A549 (cell line): ENCODE results near the gene QRICH2. TPM values are rescaled to one million over a fixed set of nuclear protein-coding genes. Genes with fewer than 3 reads are reported as not detected.

Source experiments
- ATAC-seq, 2 experiments: fragments of 200-7000 bp in 1 of 2; fragments of >200 bp in 1 of 2; cut with Nextera tagmentation in 1 of 2; cut with Tn5 transposase in 1 of 2; 3 replicates each; pipeline versions ENCODE4 v1.8.0 to v1.9.1; 2018 to 2020; ENCODE audit warnings: mild to moderate bottlenecking in 1 of 2, moderate library complexity in 1 of 2
- CTCF ChIA-PET: fragments of 300-600 bp; sonication (Branson Sonifier 250); formaldehyde crosslinking; extraction: SDS; loops from one replicate; lab custom pipeline; 2021; ENCODE audit warnings: antibody characterized with exemption, inconsistent platforms; lab: Yijun Ruan, JAX
- POLR2A ChIA-PET: fragments of 350-600 bp; formaldehyde crosslinking; extraction: SDS; loops from one replicate; lab custom pipeline; 2021; ENCODE audit warnings: antibody characterized with exemption, inconsistent platforms; lab: Yijun Ruan, JAX
- DNase-seq, 2 experiments: peaks; one replicate each; pipeline versions ENCODE4 v3.0.0 to v3.0.0-alpha.2; 2011 to 2016; ENCODE audit warnings: low read depth in 1 of 2, low spot score in 1 of 2
- FAIRE-seq: peaks from 2 replicates; lab custom pipeline; 2011; peaks lifted over from hg19 to GRCh38; lab: Jason Lieb, UNC
- H3K27ac ChIP-seq, 2 experiments: fragments of >200 bp; sonication (Bioruptor Twin); formaldehyde crosslinking; 3 replicates each; pipeline ENCODE4 v1.5.1; 2016 to 2017
- H3K4me1 ChIP-seq: fragments of >200 bp; sonication (Bioruptor Twin); formaldehyde crosslinking; 3 replicates; pipeline ENCODE4 v1.6.1; 2016
- H3K4me2 ChIP-seq: fragments of >200 bp; sonication (Bioruptor Twin); formaldehyde crosslinking; 3 replicates; pipeline ENCODE4 v1.6.1; 2016
- H3K4me3 ChIP-seq: fragments of >200 bp; sonication (Bioruptor Twin); formaldehyde crosslinking; 3 replicates; pipeline ENCODE4 v1.5.1; 2016
- H3K9me3 ChIP-seq: fragments of >200 bp; sonication (Bioruptor Twin); formaldehyde crosslinking; 3 replicates; pipeline ENCODE4 v1.6.1; 2016
- BHLHE40 ChIP-seq: IDR thresholded peaks from 2 replicates; pipeline ENCODE4 v1.6.1; 2012; ENCODE audit warnings: low read depth, low read length, inconsistent platforms
- CBX2 ChIP-seq: fragments of 200-600 bp; sonication (generic); IDR thresholded peaks from 2 replicates; pipeline ENCODE4 v1.6.1; 2016; ENCODE audit warnings: low read depth, mild to moderate bottlenecking, borderline replicate concordance
- CBX8 ChIP-seq: fragments of 200-600 bp; sonication (generic); IDR thresholded peaks from 2 replicates; pipeline ENCODE4 v1.6.1; 2016
- CEBPB ChIP-seq, 2 experiments: fragments of >200 bp in 1 of 2; sonication (Bioruptor Twin) in 1 of 2; formaldehyde crosslinking in 1 of 2; IDR thresholded peaks; 2 replicates each; pipeline ENCODE4 v1.6.1; 2012 to 2016
- CHD4 ChIP-seq: fragments of 200-600 bp; sonication (generic); IDR thresholded peaks from 2 replicates; pipeline ENCODE4 v1.6.1; 2016; ENCODE audit warnings: antibody characterized with exemption, mild to moderate bottlenecking, borderline replicate concordance
- EHF ChIP-seq: fragments of 250-450 bp; sonication (Bioruptor Pico); IDR thresholded peaks from 2 replicates; pipeline ENCODE4 v1.5.0; 2020; ENCODE audit warnings: mild to moderate bottlenecking
- FOSB ChIP-seq: fragments of 250-450 bp; sonication (Bioruptor Pico); IDR thresholded peaks from 2 replicates; pipeline ENCODE4 v1.5.0; 2020; ENCODE audit warnings: mild to moderate bottlenecking, moderate library complexity
- FOXS1 ChIP-seq: fragments of 250-450 bp; sonication (Bioruptor Pico); IDR thresholded peaks from 2 replicates; pipeline ENCODE4 v1.5.0; 2020; ENCODE audit warnings: mild to moderate bottlenecking, moderate library complexity
- GATA3 ChIP-seq: IDR thresholded peaks from 2 replicates; pipeline ENCODE4 v1.6.1; 2012; ENCODE audit warnings: borderline replicate concordance
- HEYL ChIP-seq: fragments of 250-450 bp; sonication (Bioruptor Pico); IDR thresholded peaks from 2 replicates; pipeline ENCODE4 v1.8.0; 2021; ENCODE audit warnings: mild to moderate bottlenecking, moderate library complexity
- HOXB5 ChIP-seq: fragments of 250-450 bp; sonication (Bioruptor Pico); IDR thresholded peaks from 2 replicates; pipeline ENCODE4 v1.5.0; 2020; ENCODE audit warnings: mild to moderate bottlenecking, moderate library complexity
- JUN ChIP-seq, 2 experiments: fragments of >200 bp; sonication (Bioruptor Twin); formaldehyde crosslinking; IDR thresholded peaks; 2 replicates in 1 of 2; 3 replicates in 1 of 2; pipeline ENCODE4 v1.6.1; 2016 to 2017
- JUNB ChIP-seq: fragments of >200 bp; sonication (Bioruptor Twin); formaldehyde crosslinking; IDR thresholded peaks from 2 replicates; pipeline ENCODE4 v1.6.1; 2016
- MYC ChIP-seq: IDR thresholded peaks from 2 replicates; pipeline ENCODE4 v1.6.1; 2012; ENCODE audit warnings: mild to moderate bottlenecking, inconsistent platforms, low read length, improper control_type of control experiment, borderline replicate concordance
- NPAS2 ChIP-seq: fragments of 250-450 bp; sonication (Bioruptor Pico); IDR thresholded peaks from 2 replicates; pipeline ENCODE4 v1.8.0; 2022; ENCODE audit warnings: mild to moderate bottlenecking, moderate library complexity, borderline replicate concordance
- NR3C1 ChIP-seq: fragments of >200 bp; sonication (Bioruptor Twin); formaldehyde crosslinking; IDR thresholded peaks from 3 replicates; pipeline ENCODE4 v1.6.1; 2017
- PHF8 ChIP-seq: fragments of 200-600 bp; sonication (generic); IDR thresholded peaks from 2 replicates; pipeline ENCODE4 v1.6.1; 2016; ENCODE audit warnings: low read depth, mild to moderate bottlenecking, antibody characterized with exemption, moderate library complexity, borderline replicate concordance
- RAD21 ChIP-seq, 2 experiments: fragments of >200 bp in 1 of 2; sonication (Bioruptor Twin) in 1 of 2; formaldehyde crosslinking in 1 of 2; IDR thresholded peaks in 1 of 2; conservative IDR thresholded peaks in 1 of 2; 2 replicates in 1 of 2; 3 replicates in 1 of 2; pipeline ENCODE4 v1.6.1; 2012 to 2018; ENCODE audit warnings: inconsistent platforms in 1 of 2
- SREBF2 ChIP-seq: fragments of 450-650 bp; IDR thresholded peaks from 2 replicates; pipeline ENCODE4 v1.6.1; 2014; ENCODE audit warnings: mild to moderate bottlenecking, moderate library complexity
- ZSCAN20 ChIP-seq: fragments of 250-450 bp; sonication (Bioruptor Pico); IDR thresholded peaks from 2 replicates; pipeline ENCODE4 v1.8.0; 2022; ENCODE audit warnings: mild to moderate bottlenecking, moderate library complexity
- WGBS: methylation state at CpG from one replicate; pipeline ENCODE4 v1.1.6; 2017; ENCODE audit errors: missing lambda C conversion rate; 5-methylcytosine and 5-hydroxymethylcytosine counted together
- polyA minus RNA-seq: library from RNA; depleted of rRNA, polyadenylated mRNA; stranded (reverse); fragments of >200 nt; gene quantifications from 2 replicates; pipeline ENCODE4 v1.2.3, GENCODE V29; 2011; rRNA and poly(A)+ RNA removed
- polyA plus RNA-seq, 4 experiments: library from polyadenylated mRNA; depleted of rRNA in 3 of 4; stranded (reverse); fragments of >200 nt; fragmentation: RNase III in 1 of 4; extraction: RNeasy Plus Mini Kit Qiagen cat#74134 plus additional on column Dnase treatment in 1 of 4; gene quantifications; 2 replicates in 3 of 4; 3 replicates in 1 of 4; pipeline ENCODE4 v1.2.3, GENCODE V29; 2011 to 2017
- TF ChIP-seq, protein P1 (sequence below): fragments of 200-600 bp; sonication (generic); IDR thresholded peaks from 2 replicates; pipeline ENCODE4 v1.6.1; 2016; ENCODE audit warnings: antibody characterized with exemption, mild to moderate bottlenecking, moderate library complexity
- TF ChIP-seq, protein P2 (sequence below): IDR thresholded peaks from 2 replicates; pipeline ENCODE4 v1.6.1; 2012; ENCODE audit warnings: low read depth, borderline replicate concordance

Gene QRICH2, protein sequence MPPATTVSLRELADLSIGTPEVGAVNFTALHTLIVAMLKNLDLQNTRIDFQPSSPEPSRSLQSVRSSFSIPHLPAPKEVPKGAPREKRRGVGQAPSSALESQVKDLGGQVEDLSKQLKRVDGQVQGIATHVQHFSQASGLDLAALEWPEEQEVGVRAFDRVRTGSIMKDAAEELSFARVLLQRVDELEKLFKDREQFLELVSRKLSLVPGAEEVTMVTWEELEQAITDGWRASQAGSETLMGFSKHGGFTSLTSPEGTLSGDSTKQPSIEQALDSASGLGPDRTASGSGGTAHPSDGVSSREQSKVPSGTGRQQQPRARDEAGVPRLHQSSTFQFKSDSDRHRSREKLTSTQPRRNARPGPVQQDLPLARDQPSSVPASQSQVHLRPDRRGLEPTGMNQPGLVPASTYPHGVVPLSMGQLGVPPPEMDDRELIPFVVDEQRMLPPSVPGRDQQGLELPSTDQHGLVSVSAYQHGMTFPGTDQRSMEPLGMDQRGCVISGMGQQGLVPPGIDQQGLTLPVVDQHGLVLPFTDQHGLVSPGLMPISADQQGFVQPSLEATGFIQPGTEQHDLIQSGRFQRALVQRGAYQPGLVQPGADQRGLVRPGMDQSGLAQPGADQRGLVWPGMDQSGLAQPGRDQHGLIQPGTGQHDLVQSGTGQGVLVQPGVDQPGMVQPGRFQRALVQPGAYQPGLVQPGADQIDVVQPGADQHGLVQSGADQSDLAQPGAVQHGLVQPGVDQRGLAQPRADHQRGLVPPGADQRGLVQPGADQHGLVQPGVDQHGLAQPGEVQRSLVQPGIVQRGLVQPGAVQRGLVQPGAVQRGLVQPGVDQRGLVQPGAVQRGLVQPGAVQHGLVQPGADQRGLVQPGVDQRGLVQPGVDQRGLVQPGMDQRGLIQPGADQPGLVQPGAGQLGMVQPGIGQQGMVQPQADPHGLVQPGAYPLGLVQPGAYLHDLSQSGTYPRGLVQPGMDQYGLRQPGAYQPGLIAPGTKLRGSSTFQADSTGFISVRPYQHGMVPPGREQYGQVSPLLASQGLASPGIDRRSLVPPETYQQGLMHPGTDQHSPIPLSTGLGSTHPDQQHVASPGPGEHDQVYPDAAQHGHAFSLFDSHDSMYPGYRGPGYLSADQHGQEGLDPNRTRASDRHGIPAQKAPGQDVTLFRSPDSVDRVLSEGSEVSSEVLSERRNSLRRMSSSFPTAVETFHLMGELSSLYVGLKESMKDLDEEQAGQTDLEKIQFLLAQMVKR (N-terminal part only)
- 0.57 and 0.86 TPM in 2 replicates for polyA plus RNA-seq (2011; rRNA removed)
- polyA plus RNA-seq (2012; cell fraction: cytosol; rRNA removed), result 1.5 and 2.2 TPM in 2 replicates
- 12.3 and 14.6 TPM in 2 replicates for polyA plus RNA-seq (2012; cell fraction: nucleus; rRNA removed)
- polyA plus RNA-seq (2017; fragmentation: RNase III; extraction: RNeasy Plus Mini Kit Qiagen cat#74134 plus additional on column Dnase treatment), result 0.88 to 1.7 TPM (median 1.0 TPM) in 3 replicates
- polyA minus RNA-seq, result 3.3 and 5.0 TPM in 2 replicates

DNA sequence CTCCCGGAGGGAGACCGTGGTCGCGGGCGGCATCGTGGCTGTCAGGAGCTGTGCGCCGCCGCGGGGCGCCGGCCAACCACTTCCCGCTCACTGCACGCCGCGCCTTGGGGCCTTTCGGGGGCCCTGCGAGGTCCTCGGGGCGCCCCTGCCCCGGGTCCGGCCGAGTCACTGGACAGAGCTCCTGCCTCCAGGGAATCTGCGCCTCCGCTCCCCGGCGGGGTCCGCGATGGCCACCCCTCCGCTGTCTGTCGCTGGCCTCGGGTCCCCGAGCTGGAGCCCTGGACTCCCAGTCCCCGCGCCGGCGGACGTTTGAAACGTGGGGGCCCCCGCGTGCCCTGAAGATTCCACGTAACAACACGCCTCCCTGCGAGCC, at the start of gene QRICH2:
QRICH2 (minus strand) TSS at position 311 of the 373 bp plus-strand sequence; CDS start at position 33, 278 bp downstream.
- POLR2A ChIA-PET, result no interaction called here
- CTCF ChIA-PET, result interaction anchor here (1.0 to 19.0 kb wide), 13 partner anchors 9 to 198 kb away, joined by 3 to 285 read pairs (median 7); partner anchors contain the start of genes PRPSAP1 and SPHK1
- DNase-seq (no peak), ATAC-seq (no peak), FAIRE-seq (no peak)
- no peak within 1 kb of the TSS for H3K4me3 ChIP-seq
- H3K27ac ChIP-seq, result no peak within 1 kb of the TSS
- whole genome bisulfite sequencing, result 97% methylated on average over 43 of the region's 44 CpGs
- no peaks in the 10 kb centered on the region for H3K9me3 ChIP-seq
- no peak for TF ChIP-seq RAD21 (conservative IDR thresholded peaks at IDR 0.05 in 1 of 2, IDR thresholded peaks at IDR 0.05 in 1 of 2)
- no peak for TF ChIP-seq CEBPB (IDR thresholded peaks at IDR 0.05)
- no peak for TF ChIP-seq ZSCAN20 (CRISPR knock-in tag)
- TF ChIP-seq BHLHE40, result no peak
- no peak for TF ChIP-seq HOXB5
- no peak for TF ChIP-seq SREBF2
- TF ChIP-seq EHF (CRISPR knock-in tag), result no peak
- no peak for TF ChIP-seq PHF8
- no peak for TF ChIP-seq GATA3
- no peak for TF ChIP-seq FOSB (CRISPR knock-in tag)
- TF ChIP-seq NPAS2 (CRISPR knock-in tag), result no peak
- no peak for TF ChIP-seq JUNB
- TF ChIP-seq MYC, result no peak
- TF ChIP-seq CHD4, result no peak
- no peak for TF ChIP-seq HEYL (CRISPR knock-in tag)
- H3K4me1 ChIP-seq, result no peaks in the 10 kb centered on the region
- H3K4me2 ChIP-seq, result no peak within 1 kb of the TSS

DNA sequence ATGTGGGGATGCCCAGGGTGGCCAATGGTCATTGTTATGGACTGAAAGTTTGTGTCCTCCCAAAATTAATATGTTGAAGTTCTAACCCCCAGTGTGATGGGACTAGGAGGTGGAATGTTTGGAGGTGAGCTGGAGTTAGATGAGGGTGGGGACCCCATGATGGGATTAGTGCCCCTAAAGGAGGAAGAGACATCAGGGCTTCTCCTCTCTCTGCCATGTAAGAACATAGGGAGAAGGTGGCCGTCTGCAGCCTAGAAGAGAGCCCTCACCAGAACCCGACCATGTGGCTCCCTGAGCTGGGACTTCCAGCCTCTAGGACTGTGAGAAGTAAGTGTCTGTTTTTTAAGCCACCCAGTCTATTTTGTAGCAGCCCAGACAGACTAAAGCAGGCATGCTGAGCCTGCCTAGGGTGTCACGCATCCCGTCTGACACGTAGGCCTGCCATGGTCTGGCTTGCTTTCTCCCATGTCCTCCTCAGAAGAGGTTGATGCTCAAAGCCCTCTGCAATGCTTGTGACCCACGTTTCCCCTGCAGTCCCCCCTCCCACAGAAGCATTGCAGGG, 49.6 kb upstream of the QRICH2 start:
- ATAC-seq, result no peak
- no peak for FAIRE-seq

More for the DNA sequence above, 49.6 kb upstream of the QRICH2 start:
- H3K4me3 ChIP-seq, result no peak overlapping the region
- H3K4me2 ChIP-seq, result no peak overlapping the region
- peaks cover 7% of the 10 kb centered on the region; the same call in 2 of the 3 replicates for H3K4me1 ChIP-seq
- WGBS, result 80% methylated on average over 6 of the region's 6 CpGs
- TF ChIP-seq CBX8, result no peak
- no peak for TF ChIP-seq FOXS1 (CRISPR knock-in tag)
- no peak for TF ChIP-seq NR3C1
- TF ChIP-seq JUN (IDR thresholded peaks at IDR 0.05), result no peak
- TF ChIP-seq, protein P1, sequence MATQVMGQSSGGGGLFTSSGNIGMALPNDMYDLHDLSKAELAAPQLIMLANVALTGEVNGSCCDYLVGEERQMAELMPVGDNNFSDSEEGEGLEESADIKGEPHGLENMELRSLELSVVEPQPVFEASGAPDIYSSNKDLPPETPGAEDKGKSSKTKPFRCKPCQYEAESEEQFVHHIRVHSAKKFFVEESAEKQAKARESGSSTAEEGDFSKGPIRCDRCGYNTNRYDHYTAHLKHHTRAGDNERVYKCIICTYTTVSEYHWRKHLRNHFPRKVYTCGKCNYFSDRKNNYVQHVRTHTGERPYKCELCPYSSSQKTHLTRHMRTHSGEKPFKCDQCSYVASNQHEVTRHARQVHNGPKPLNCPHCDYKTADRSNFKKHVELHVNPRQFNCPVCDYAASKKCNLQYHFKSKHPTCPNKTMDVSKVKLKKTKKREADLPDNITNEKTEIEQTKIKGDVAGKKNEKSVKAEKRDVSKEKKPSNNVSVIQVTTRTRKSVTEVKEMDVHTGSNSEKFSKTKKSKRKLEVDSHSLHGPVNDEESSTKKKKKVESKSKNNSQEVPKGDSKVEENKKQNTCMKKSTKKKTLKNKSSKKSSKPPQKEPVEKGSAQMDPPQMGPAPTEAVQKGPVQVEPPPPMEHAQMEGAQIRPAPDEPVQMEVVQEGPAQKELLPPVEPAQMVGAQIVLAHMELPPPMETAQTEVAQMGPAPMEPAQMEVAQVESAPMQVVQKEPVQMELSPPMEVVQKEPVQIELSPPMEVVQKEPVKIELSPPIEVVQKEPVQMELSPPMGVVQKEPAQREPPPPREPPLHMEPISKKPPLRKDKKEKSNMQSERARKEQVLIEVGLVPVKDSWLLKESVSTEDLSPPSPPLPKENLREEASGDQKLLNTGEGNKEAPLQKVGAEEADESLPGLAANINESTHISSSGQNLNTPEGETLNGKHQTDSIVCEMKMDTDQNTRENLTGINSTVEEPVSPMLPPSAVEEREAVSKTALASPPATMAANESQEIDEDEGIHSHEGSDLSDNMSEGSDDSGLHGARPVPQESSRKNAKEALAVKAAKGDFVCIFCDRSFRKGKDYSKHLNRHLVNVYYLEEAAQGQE, result no peak
- TF ChIP-seq CBX2, result no peak
- TF ChIP-seq, protein P2, sequence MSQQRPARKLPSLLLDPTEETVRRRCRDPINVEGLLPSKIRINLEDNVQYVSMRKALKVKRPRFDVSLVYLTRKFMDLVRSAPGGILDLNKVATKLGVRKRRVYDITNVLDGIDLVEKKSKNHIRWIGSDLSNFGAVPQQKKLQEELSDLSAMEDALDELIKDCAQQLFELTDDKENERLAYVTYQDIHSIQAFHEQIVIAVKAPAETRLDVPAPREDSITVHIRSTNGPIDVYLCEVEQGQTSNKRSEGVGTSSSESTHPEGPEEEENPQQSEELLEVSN, result no peak
- TF ChIP-seq, all 56 proteins: peak for 0
- CTCF ChIA-PET, result interaction anchor here (1.0 to 29.4 kb wide), 6 partner anchors 9 to 164 kb away, joined by 3 to 899 read pairs (median 5); partner anchors contain the start of gene SPHK1
- Histone ChIP-seq H3K9me3 (no peaks in the 10 kb centered on the region), H3K27ac (no peak overlapping the region)
- no peak for DNase-seq
- POLR2A ChIA-PET, result no interaction called here
